HepG2 (cell line): Measurements from ENCODE around the gene SYCE3. TPM values are rescaled to one million over a fixed set of nuclear protein-coding genes. Genes with fewer than 3 reads are reported as not detected.

ENCODE experiments used
- ATAD3A ChIP-seq: sonication (generic); formaldehyde crosslinking; IDR thresholded peaks from 2 replicates; pipeline ENCODE4 v1.4.0; 2020; ENCODE audit warnings: missing genetic modification reagents
- DNMT3B ChIP-seq: conservative IDR thresholded peaks from 2 replicates; pipeline ENCODE4 v1.6.1; 2016; ENCODE audit warnings: missing biosample characterization, control low read depth
- GABPB1 ChIP-seq: IDR thresholded peaks from 2 replicates; pipeline ENCODE4 v1.6.1; 2016; ENCODE audit warnings: mild to moderate bottlenecking, missing genetic modification reagents, moderate library complexity, missing compliant biosample characterization
- HNF1B ChIP-seq: sonication (generic); formaldehyde crosslinking; IDR thresholded peaks from 2 replicates; pipeline ENCODE4 v1.5.1; 2020; ENCODE audit warnings: mild to moderate bottlenecking, moderate library complexity, missing genetic modification reagents
- MTF2 ChIP-seq: sonication (generic); formaldehyde crosslinking; IDR thresholded peaks from 2 replicates; pipeline ENCODE4 v1.5.0; 2020; ENCODE audit warnings: missing genetic modification reagents, borderline replicate concordance
- NCOA2 ChIP-seq: sonication (generic); formaldehyde crosslinking; IDR thresholded peaks from 2 replicates; pipeline ENCODE4 v1.8.0; 2022; ENCODE audit warnings: inconsistent platforms
- NRL ChIP-seq: sonication (generic); formaldehyde crosslinking; IDR thresholded peaks from 2 replicates; pipeline ENCODE4 v1.5.0; 2020; ENCODE audit warnings: missing genetic modification reagents, mild to moderate bottlenecking, moderate library complexity, borderline replicate concordance
- PLSCR1 ChIP-seq: sonication (generic); formaldehyde crosslinking; IDR thresholded peaks from 2 replicates; pipeline ENCODE4 v1.5.0; 2020; ENCODE audit warnings: missing genetic modification reagents, mild to moderate bottlenecking, borderline replicate concordance
- POLR2AphosphoS5 ChIP-seq: IDR thresholded peaks from 2 replicates; pipeline ENCODE4 v1.6.1; 2012; ENCODE audit warnings: low read depth, low read length
- SRSF4 ChIP-seq: fragments of 200-400 bp; formaldehyde crosslinking; IDR thresholded peaks from one replicate; pipeline ENCODE4 v1.6.1; 2018; ENCODE audit warnings: mild to moderate bottlenecking, low read depth, low read length, moderate library complexity; ENCODE audit not compliant: poor library complexity, severe bottlenecking
- TEF ChIP-seq: sonication (generic); formaldehyde crosslinking; IDR thresholded peaks from 2 replicates; pipeline ENCODE4 v1.5.0; 2020; ENCODE audit warnings: missing genetic modification reagents
- ZHX2 ChIP-seq, 2 experiments: sonication (generic) in 1 of 2; formaldehyde crosslinking in 1 of 2; IDR thresholded peaks; 2 replicates each; pipeline versions ENCODE4 v1.6.1 to v1.9.0; 2014 to 2022; ENCODE audit warnings: antibody characterized with exemption in 1 of 2, borderline replicate concordance in 1 of 2, inconsistent platforms in 1 of 2, low read depth in 1 of 2, missing genetic modification reagents in 1 of 2
- ZNF18 ChIP-seq: sonication (generic); formaldehyde crosslinking; IDR thresholded peaks from 2 replicates; pipeline ENCODE4 v1.8.0; 2022; ENCODE audit warnings: mild to moderate bottlenecking, missing genetic modification reagents; ENCODE audit not compliant: insufficient replicate concordance
- ZNF205 ChIP-seq: IDR thresholded peaks from 2 replicates; pipeline ENCODE4 v1.6.1; 2018; ENCODE audit warnings: missing biosample characterization, missing genetic modification reagents
- ZNF292 ChIP-seq: sonication (generic); formaldehyde crosslinking; IDR thresholded peaks from 2 replicates; pipeline ENCODE4 v1.8.1; 2022; ENCODE audit warnings: mild to moderate bottlenecking, low read depth, missing genetic modification reagents, borderline replicate concordance
- ZNF552 ChIP-seq: sonication (generic); formaldehyde crosslinking; IDR thresholded peaks from 2 replicates; pipeline ENCODE4 v1.9.0; 2022; ENCODE audit warnings: missing genetic modification reagents, mild to moderate bottlenecking, borderline replicate concordance
- ZNF75D ChIP-seq: sonication (generic); formaldehyde crosslinking; IDR thresholded peaks from 2 replicates; pipeline ENCODE4 v1.8.1; 2023; ENCODE audit warnings: missing genetic modification reagents, mild to moderate bottlenecking, borderline replicate concordance
- ZNF850 ChIP-seq: sonication (generic); formaldehyde crosslinking; conservative IDR thresholded peaks from 2 replicates; pipeline ENCODE4 v1.9.0; 2021; ENCODE audit warnings: mild to moderate bottlenecking, missing genetic modification reagents
- polyA plus RNA-seq, 8 experiments: library from polyadenylated mRNA; depleted of rRNA in 3 of 8; stranded (reverse) in 7 of 8; unstranded in 1 of 8; fragments of >200 nt; fragmentation: Illumina TruSeq in 4 of 8; extraction: Trizol in 4 of 8; gene quantifications; 2 replicates each; pipeline versions ENCODE4 v1.2.1 to v1.2.3, GENCODE V29; 2011 to 2016; ENCODE audit warnings: low read depth in 4 of 8, missing spikeins in 1 of 8, mixed read lengths in 1 of 8; ENCODE audit not compliant: insufficient read depth in 1 of 8
- total RNA-seq, 5 experiments: library from RNA; depleted of rRNA; stranded (reverse); fragments of >200 nt; fragmentation: Illumina TruSeq; extraction: Trizol; gene quantifications; 2 replicates each; pipeline ENCODE4 v1.2.3, GENCODE V29; 2016; ENCODE audit warnings: low read depth in 1 of 5

SYCE3 gene
- total and polyA plus RNA-seq, 2 of the 13 experiments (the other 11 are each of a cell fraction or from before 2014, with no cell fraction given) = not detected

- no peak for TF ChIP-seq ZNF552 (CRISPR knock-in tag)
- no peak for TF ChIP-seq TEF (CRISPR knock-in tag)
- no peak for TF ChIP-seq DNMT3B (CRISPR knock-in tag)
- no peak for TF ChIP-seq ZNF850 (CRISPR knock-in tag)
- no peak for TF ChIP-seq ZNF75D (CRISPR knock-in tag)
- TF ChIP-seq NRL (CRISPR knock-in tag) = no peak
- TF ChIP-seq GABPB1 (CRISPR knock-in tag) = 0 out of 2 replicates have a peak, but pooled peaks have one; percentile 7
- TF ChIP-seq ZNF18 (CRISPR knock-in tag) = peak; percentile 15
- TF ChIP-seq NCOA2 (CRISPR knock-in tag) = no peak
- TF ChIP-seq ATAD3A (CRISPR knock-in tag) = no peak
- TF ChIP-seq MTF2 (CRISPR knock-in tag) = no peak
- TF ChIP-seq ZHX2 (IDR thresholded peaks at IDR 0.05; ENCODE audit: low read depth) = no peak
- TF ChIP-seq ZHX2 (CRISPR knock-in tag; IDR thresholded peaks at IDR 0.05; ENCODE audit: borderline replicate concordance) = no peak
- no peak for TF ChIP-seq HNF1B
- no peak for TF ChIP-seq ZNF205 (CRISPR knock-in tag)
- TF ChIP-seq ZNF292 = no peak
- no peak for TF ChIP-seq SRSF4
- TF ChIP-seq POLR2AphosphoS5 = peak; percentile 58
- TF ChIP-seq PLSCR1 (CRISPR knock-in tag) = no peak
Measured at GRCh38 chr22:50530877-50531545, 31.7 kb downstream of the SYCE3 start (continued).
